ENCODE results near the gene KIF25. TPM values are rescaled to one million over a fixed set of nuclear protein-coding genes. Genes with fewer than 3 reads are reported as not detected.

The KIF25 gene
- total RNA-seq, 1 experiment from 2014 or later, result 0.28 TPM

- TF ChIP-seq TEAD4 (CRISPR knock-in tag; IDR thresholded peaks at IDR 0.05) (no peak), GTF2I (CRISPR knock-in tag; conservative IDR thresholded peaks at IDR 0.05) (no peak), JUN (CRISPR knock-in tag; IDR thresholded peaks at IDR 0.05) (no peak), SMAD4 (CRISPR knock-in tag; IDR thresholded peaks at IDR 0.05) (no peak), EMX1 (CRISPR knock-in tag; IDR thresholded peaks at IDR 0.05) (no peak), FOXP1 (CRISPR knock-in tag; IDR thresholded peaks at IDR 0.05; ENCODE audit: borderline replicate concordance) (no peak), FOXP4 (CRISPR knock-in tag; IDR thresholded peaks at IDR 0.05) (no peak), TP53 (CRISPR knock-in tag; IDR thresholded peaks at IDR 0.05) (no peak), E2F1 (CRISPR knock-in tag; IDR thresholded peaks at IDR 0.05) (no peak), CDX4 (CRISPR knock-in tag; IDR thresholded peaks at IDR 0.05; ENCODE audit: borderline replicate concordance) (no peak), GRHL2 (CRISPR knock-in tag; IDR thresholded peaks at IDR 0.05; ENCODE audit: insufficient replicate concordance, severe bottlenecking) (no peak), NR1H2 (CRISPR knock-in tag; IDR thresholded peaks at IDR 0.05) (no peak), IRF1 (CRISPR knock-in tag; IDR thresholded peaks at IDR 0.05) (no peak)
These were observed 15.9 kb downstream of the KIF25 start (continued) for GRCh38 chr6:168013250-168013915.

- ChIA-PET POLR2A (no interaction called here), CTCF (no interaction called here)
- H3K27ac Mint-ChIP-seq, result no peak overlapping the region
- ATAC-seq (no peak), DNase-seq (ENCODE audit: low spot score) (no peak)
- H3K4me3 Mint-ChIP-seq, result no peak overlapping the region
- peaks cover 5% of the 10 kb centered on the region; the same call in 1 of the 2 replicates for H3K27me3 Mint-ChIP-seq (ENCODE audit: low read depth)
- peaks cover 22% of the 10 kb centered on the region for H3K36me3 Mint-ChIP-seq
- TF ChIP-seq SOX15 (CRISPR knock-in tag; IDR thresholded peaks at IDR 0.05), result no peak
- no peak for TF ChIP-seq TEAD4 (CRISPR knock-in tag; IDR thresholded peaks at IDR 0.05)
- no peak for TF ChIP-seq ATF1 (CRISPR knock-in tag; IDR thresholded peaks at IDR 0.05)
- no peak for TF ChIP-seq CBFB (CRISPR knock-in tag; IDR thresholded peaks at IDR 0.05; ENCODE audit: low read depth)
- peaks cover 14% of the 10 kb centered on the region for H3K4me1 Mint-ChIP-seq
- peaks cover 44% of the 10 kb centered on the region for H3K9me3 Mint-ChIP-seq
These were observed 17.0 kb downstream of the KIF25 start for GRCh38 chr6:168014428-168014827.

- DNase-seq (ENCODE audit: low spot score) (no peak), ATAC-seq (no peak)
- no peak for TF ChIP-seq ZNF219 (CRISPR knock-in tag; IDR thresholded peaks at IDR 0.05; ENCODE audit: borderline replicate concordance)
- POLR2A ChIA-PET, result no interaction called here
- Mint-ChIP-seq H3K9me3 (peaks cover 40% of the 10 kb centered on the region), H3K27me3 (ENCODE audit: low read depth) (peaks cover 5% of the 10 kb centered on the region; the same call in 1 of the 2 replicates), H3K27ac (no peak overlapping the region), H3K4me3 (no peak overlapping the region), H3K36me3 (peaks cover 22% of the 10 kb centered on the region), H3K4me1 (peaks cover 14% of the 10 kb centered on the region)
- CTCF ChIA-PET, result no interaction called here
These were observed 17.5 kb downstream of the KIF25 start for GRCh38 chr6:168015009-168015408.

Data from WTC11 (cell line).